Kidney (tissue), 22 donors: ENCODE data around the gene COPS3. TPM values are rescaled to one million over a fixed set of nuclear protein-coding genes. Genes with fewer than 3 reads are reported as not detected.

Experiments
- DNase-seq, 5 donors: peaks; one replicate each; pipeline ENCODE4 v3.0.0-alpha.2; 2013 to 2020
- FAIRE-seq: peaks from 2 replicates; lab custom pipeline; 2012; peaks lifted over from hg19 to GRCh38; lab: Jason Lieb, UNC
- H3K27ac ChIP-seq, 2 donors: one replicate each; pipeline ENCODE4 v1.7.0; 2013; ENCODE audit warnings: low read depth in 2 of 2, low read length in 2 of 2, inconsistent platforms in 1 of 2
- H3K27me3 ChIP-seq: one replicate; pipeline ENCODE4 v1.7.1; 2013; ENCODE audit warnings: low read length, inconsistent platforms; ENCODE audit not compliant: control insufficient read depth, insufficient read depth
- H3K36me3 ChIP-seq, 3 donors: one replicate each; pipeline versions ENCODE4 v1.7.0 to v1.7.1; 2013; ENCODE audit warnings: low read length in 3 of 3, control low read depth in 1 of 3, inconsistent platforms in 1 of 3; ENCODE audit not compliant: insufficient read depth in 3 of 3, control insufficient read depth in 2 of 3
- H3K4me1 ChIP-seq, 3 donors: one replicate each; pipeline versions ENCODE4 v1.7.0 to v1.7.1; 2013; ENCODE audit warnings: low read length in 3 of 3, inconsistent platforms in 1 of 3, low read depth in 1 of 3; ENCODE audit not compliant: control insufficient read depth in 2 of 3, insufficient read depth in 2 of 3
- H3K4me3 ChIP-seq, 3 donors: one replicate each; pipeline versions ENCODE4 v1.7.0 to v1.8.1; 2013; ENCODE audit warnings: low read length in 3 of 3, control low read depth in 1 of 3, inconsistent platforms in 1 of 3
- H3K9ac ChIP-seq, 3 donors: one replicate each; pipeline versions ENCODE4 v1.7.0 to v1.7.1; 2013; ENCODE audit warnings: low read length in 3 of 3, control low read depth in 1 of 3, inconsistent platforms in 1 of 3
- H3K9me3 ChIP-seq, 3 donors: one replicate each; pipeline versions ENCODE4 v1.7.0 to v1.7.1; 2013; ENCODE audit warnings: low read length in 3 of 3, control low read depth in 1 of 3, inconsistent platforms in 1 of 3; ENCODE audit not compliant: control insufficient read depth in 2 of 3, insufficient read depth in 1 of 3
- intact Hi-C: fragments of 100-400 bp; cut with DNase I; formaldehyde crosslinking; loops from one replicate; pipeline ENCODE4 v1.11.1; 2022
- long read RNA-seq, 10 donors: library from polyadenylated mRNA in 1 of 10; unstranded in 1 of 10; transcript quantifications; one replicate each; pipeline ENCODE4 v2.0.0 and lab custom pipeline, GENCODE V29; 2021 to 2026
- polyA plus RNA-seq: library from polyadenylated mRNA; stranded (reverse); fragments of 350-450 nt; fragmentation: Illumina TruSeq; extraction: RNeasy Lipid Tissue Mini Kit (QIAGEN cat#74804); gene quantifications from one replicate; pipeline ENCODE4 v1.2.3, GENCODE V29; 2014; ENCODE audit warnings: low read depth, low replicate concordance; ENCODE audit not compliant: insufficient read depth
- total RNA-seq: library from RNA; stranded (reverse); fragmentation: NEBNext Ultra II Directional; extraction: Animal tissue kit (Norgen Biotek cat#: 25700); gene quantifications from one replicate; pipeline ENCODE4 v1.2.1, GENCODE V29; 2021
- TF ChIP-seq, protein P1 (sequence below): IDR thresholded peaks from 3 replicates; pipeline ENCODE4 v1.5.1; 2012; ENCODE audit warnings: mild to moderate bottlenecking, moderate library complexity, borderline replicate concordance; ENCODE audit not compliant: insufficient read depth; ENCODE audit errors: extremely low read depth
- donor health status: control.
- donor health status: control.
- donor health status: control.
- donor health status: control.
- donor health status: control.
- donor health status: DM: yes; HTN: yes; CAD: no.
- donor health status: Normal renal cell carcinoma (clear cell type).

Gene COPS3
- total RNA-seq (48.1 TPM), polyA plus RNA-seq (46.9 TPM)
- long read RNA-seq, donor 1, transcript COPS3-201 (12 exons, 1,641 nt), result major isoform, 11 of 11 reads
- long read RNA-seq, donor 1, partial matches to known transcripts, result 0 of 11 reads
- long read RNA-seq, donor 1, other reads (novel, unspliced or antisense), result 0 of 11 reads
- long read RNA-seq, donor 2, transcript COPS3-201 (12 exons, 1,641 nt), result major isoform, 11 of 11 reads
- long read RNA-seq, donor 2, partial matches to known transcripts, result 0 of 11 reads
- long read RNA-seq, donor 2, other reads (novel, unspliced or antisense), result 0 of 11 reads
- long read RNA-seq, donor 3, transcript COPS3-201 (12 exons, 1,641 nt), result major isoform, 12 of 13 reads
- long read RNA-seq, donor 3, partial matches to known transcripts, result 0 of 13 reads
- long read RNA-seq, donor 3, other reads (novel, unspliced or antisense), result 0 of 13 reads
- long read RNA-seq, donor 4, transcript COPS3-201 (12 exons, 1,641 nt), result major isoform, 13 of 15 reads
- long read RNA-seq, donor 4, partial matches to known transcripts, result 0 of 15 reads
- long read RNA-seq, donor 4, other reads (novel, unspliced or antisense), result 0 of 15 reads
- long read RNA-seq, donor 5, partial matches to known transcripts, result 0 of 3 reads
- long read RNA-seq, donor 5, other reads (novel, unspliced or antisense), result 0 of 3 reads
- long read RNA-seq, donor 6, transcript COPS3-201 (12 exons, 1,641 nt), result major isoform, 30 of 31 reads
- long read RNA-seq, donor 6, partial matches to known transcripts, result 0 of 31 reads
- long read RNA-seq, donor 6, other reads (novel, unspliced or antisense), result 0 of 31 reads
- long read RNA-seq, donor 7, transcript COPS3-201 (12 exons, 1,641 nt), result major isoform, 20 of 36 reads
- long read RNA-seq, donor 7, partial matches to known transcripts, result 3 of 36 reads
- long read RNA-seq, donor 7, other reads (novel, unspliced or antisense), result 13 of 36 reads
- long read RNA-seq, donor 8, transcript COPS3-201 (12 exons, 1,641 nt), result major isoform, 10 of 13 reads
- long read RNA-seq, donor 8, partial matches to known transcripts, result 0 of 13 reads
- long read RNA-seq, donor 8, other reads (novel, unspliced or antisense), result 0 of 13 reads
- long read RNA-seq, donor 9, transcript COPS3-201 (12 exons, 1,641 nt), result major isoform, 7 of 8 reads
- long read RNA-seq, donor 9, partial matches to known transcripts, result 0 of 8 reads
- long read RNA-seq, donor 9, other reads (novel, unspliced or antisense), result 0 of 8 reads
- long read RNA-seq, donor 10, transcript COPS3-201 (12 exons, 1,641 nt), result major isoform, 5 of 7 reads
- long read RNA-seq, donor 10, partial matches to known transcripts, result 0 of 7 reads
- long read RNA-seq, donor 10, other reads (novel, unspliced or antisense), result 0 of 7 reads

- intact Hi-C loops, result no loop called here
- TF ChIP-seq, protein P1, sequence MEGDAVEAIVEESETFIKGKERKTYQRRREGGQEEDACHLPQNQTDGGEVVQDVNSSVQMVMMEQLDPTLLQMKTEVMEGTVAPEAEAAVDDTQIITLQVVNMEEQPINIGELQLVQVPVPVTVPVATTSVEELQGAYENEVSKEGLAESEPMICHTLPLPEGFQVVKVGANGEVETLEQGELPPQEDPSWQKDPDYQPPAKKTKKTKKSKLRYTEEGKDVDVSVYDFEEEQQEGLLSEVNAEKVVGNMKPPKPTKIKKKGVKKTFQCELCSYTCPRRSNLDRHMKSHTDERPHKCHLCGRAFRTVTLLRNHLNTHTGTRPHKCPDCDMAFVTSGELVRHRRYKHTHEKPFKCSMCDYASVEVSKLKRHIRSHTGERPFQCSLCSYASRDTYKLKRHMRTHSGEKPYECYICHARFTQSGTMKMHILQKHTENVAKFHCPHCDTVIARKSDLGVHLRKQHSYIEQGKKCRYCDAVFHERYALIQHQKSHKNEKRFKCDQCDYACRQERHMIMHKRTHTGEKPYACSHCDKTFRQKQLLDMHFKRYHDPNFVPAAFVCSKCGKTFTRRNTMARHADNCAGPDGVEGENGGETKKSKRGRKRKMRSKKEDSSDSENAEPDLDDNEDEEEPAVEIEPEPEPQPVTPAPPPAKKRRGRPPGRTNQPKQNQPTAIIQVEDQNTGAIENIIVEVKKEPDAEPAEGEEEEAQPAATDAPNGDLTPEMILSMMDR, result no peak
- peak; percentile 53 for FAIRE-seq
Observed at GRCh38 chr17:17280613-17281549, at the start of gene COPS3. Gene COPS3, minus strand, starts transcription at chr17:17281246. Its CDS starts 60 bp downstream, at chr17:17281186.

GRCh38 chr17:17328251-17328650 lies 47.2 kb upstream of the COPS3 start:
- FAIRE-seq (no peak), DNase-seq (peak in 2 of 5 donors; percentile 12 to 32)
- Histone ChIP-seq H3K27me3 (no peaks in the 10 kb centered on the region), H3K4me3 (no peak overlapping the region), H3K36me3 (no peaks in the 10 kb centered on the region), H3K27ac (no peak overlapping the region), H3K9ac (no peak overlapping the region), H3K9me3 (no peaks in the 10 kb centered on the region), H3K4me1 (no peaks in the 10 kb centered on the region)
- intact Hi-C loops, result no loop called here
- TF ChIP-seq, protein P1, result no peak

More at GRCh38 chr17:17280613-17281549, at the start of gene COPS3:
- Histone ChIP-seq H3K9me3 (no peaks in the 10 kb centered on the region), H3K27ac (peak within 1 kb of the TSS; percentile 93 to 95), H3K9ac (peak within 1 kb of the TSS; percentile 76 to 90 (median 86)), H3K4me1 (peaks cover 4 to 9% (median 5%) of the 10 kb centered on the region in 3 donors), H3K4me3 (peak within 1 kb of the TSS; percentile 88 to 98 (median 95)), H3K36me3 (peaks cover 0 to 2% (median 0%) of the 10 kb centered on the region in 3 donors), H3K27me3 (no peaks in the 10 kb centered on the region)
- DNase-seq, result peak; percentile 98 to 99 (median 99)
